Measurements from ENCODE around the gene GPR146.
"Not testable (repeated sequence)": the region's sequence is repeated elsewhere in the genome, so short reads cannot be mapped to it uniquely, and the experiment has no call there.

GPR146 gene, protein sequence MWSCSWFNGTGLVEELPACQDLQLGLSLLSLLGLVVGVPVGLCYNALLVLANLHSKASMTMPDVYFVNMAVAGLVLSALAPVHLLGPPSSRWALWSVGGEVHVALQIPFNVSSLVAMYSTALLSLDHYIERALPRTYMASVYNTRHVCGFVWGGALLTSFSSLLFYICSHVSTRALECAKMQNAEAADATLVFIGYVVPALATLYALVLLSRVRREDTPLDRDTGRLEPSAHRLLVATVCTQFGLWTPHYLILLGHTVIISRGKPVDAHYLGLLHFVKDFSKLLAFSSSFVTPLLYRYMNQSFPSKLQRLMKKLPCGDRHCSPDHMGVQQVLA

DNA sequence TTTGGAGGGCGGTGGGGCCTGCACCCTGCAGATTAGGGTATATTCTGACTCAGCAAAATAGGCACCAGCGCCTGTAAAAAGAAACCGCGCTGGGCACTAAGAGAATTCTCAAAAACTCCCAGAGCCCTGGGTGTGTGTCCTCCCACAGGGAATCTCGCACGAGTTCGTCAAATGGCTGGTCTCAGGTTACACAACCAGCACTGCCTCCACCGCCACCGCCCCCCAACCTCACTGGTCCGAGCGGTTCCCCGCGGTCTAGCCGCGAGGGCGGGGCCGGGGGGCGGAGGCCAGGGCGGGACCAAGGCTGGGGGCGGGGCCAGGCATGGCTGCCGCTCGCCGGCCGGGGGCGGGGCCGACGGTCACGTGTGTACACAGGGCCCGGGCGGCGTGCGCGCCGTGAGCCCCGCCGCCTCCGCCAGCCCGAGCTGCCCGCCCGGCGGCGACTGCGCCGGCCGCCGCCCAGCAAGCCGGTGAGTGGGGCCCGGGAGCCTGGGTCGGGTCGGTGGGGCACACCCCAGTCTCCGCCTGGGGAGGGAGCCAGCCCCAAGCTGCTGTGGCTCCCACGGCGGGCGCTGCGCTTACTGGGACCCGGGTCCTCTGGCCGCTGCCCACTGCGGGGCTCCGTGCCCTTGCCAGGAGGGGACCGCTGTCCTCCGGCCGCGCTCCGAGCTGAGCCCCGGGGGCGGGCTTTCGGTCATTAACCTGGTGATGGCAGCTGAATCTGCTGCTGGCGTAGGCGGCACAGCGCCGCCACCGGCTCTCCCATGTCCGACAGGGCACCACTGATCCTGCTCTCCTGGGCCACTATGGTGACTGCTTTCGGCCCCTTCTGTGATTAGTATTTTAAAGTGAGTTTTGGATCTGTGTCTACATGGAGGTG lies at the start of gene GPR146:
TSS of gene GPR146 (plus strand) at position 358 of the 880 bp plus-strand sequence. CDS start 12,970 bp downstream, outside the sequence.
- DNase-seq (ENCODE audit: low read depth, low spot score), result no peak

DNA sequence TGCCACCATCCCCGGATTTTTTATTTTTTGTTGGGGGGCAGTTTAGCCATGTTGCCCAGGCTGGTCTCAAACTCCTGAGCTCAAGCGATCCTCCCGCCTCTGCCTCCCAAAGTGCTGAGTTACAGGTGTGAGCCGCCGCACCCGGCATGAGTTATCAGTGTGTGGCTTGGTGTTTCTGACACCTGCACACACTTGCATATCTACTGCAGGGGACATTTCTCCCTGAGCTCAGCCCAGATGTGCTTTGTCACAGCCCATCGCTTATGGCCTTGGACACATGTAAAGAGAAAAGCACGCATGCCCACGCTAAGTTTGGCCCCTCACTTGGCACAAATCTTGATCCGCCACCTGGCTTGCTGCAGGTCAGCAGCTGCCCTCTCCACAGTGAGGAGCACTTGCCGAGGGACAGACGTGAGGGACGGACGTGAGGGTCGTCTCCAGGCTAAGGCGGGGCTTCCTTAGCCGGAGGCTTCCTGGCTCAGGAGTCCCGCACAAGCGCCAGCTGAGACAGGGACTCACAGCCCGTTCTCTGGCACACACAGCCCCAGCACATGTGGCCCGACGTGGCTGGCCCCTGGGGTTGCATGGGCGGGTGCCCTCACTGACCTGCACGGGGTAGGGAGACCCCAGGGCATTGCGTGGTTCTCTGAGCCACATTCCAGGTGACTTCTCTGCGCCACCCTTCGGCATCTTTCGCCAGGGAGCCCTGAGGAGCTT lies 49.6 kb upstream of the GPR146 start:
- DNase-seq (ENCODE audit: low read depth, low spot score), result no peak

DNA sequence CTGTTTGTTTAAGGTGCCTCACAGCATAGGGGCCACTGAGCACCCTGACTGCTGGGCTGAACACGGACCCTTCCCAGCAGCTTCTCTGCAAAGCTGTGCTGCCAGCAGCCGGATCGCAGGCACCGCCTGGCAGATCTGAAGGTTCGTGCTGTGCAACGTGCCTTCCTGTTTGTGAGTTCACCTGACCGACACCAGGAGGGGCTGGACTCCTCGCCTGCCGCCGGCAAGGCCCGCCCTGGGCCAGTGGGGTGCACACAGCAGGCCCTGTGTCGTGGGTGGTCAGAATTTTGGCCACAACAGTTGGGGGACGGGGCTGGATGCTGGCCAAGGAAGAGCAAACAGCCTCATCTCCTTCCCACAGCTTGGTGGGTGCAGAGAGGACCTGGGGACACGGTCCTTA lies 48.8 kb upstream of the GPR146 start:
- DNase-seq (ENCODE audit: low read depth, low spot score), result no peak

DNA sequence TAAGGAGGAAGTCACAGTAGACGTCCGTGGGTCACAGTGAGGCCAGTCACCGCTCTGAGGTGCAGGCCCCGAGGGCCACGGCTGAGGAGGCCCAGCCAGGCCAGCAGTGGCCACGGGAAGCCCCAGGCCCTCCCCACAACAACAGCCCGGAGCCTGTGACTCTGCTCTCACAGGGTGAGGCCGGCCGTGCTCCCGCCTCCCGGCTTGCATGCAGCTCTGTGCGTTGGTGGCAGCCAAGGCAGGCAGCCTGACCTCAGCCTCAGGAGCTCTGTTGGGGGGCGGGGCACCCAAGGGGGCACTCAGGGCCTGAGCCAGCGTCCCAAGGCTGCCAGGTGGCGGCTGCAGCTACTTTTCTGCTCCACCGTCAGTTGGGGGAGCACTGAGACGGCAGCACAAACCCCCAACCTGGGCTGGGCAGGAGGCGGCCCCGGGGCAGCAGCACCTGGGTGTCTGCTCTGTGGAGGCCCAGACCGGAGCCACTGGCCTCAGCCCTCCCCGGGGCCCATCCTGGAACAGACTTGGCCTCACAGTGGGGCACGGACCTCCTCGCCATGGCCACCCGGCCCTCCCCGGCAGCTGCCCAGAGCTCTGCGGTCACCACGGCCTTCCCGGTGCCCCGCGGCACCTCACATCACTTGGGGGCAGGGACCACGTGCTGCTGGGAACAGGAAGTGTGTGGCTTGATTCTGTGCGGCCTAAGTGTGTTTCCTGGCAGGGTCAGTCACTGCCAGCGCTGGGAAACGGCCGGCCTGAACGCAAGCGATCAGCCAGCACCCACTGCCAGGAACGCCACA lies 48.1 kb upstream of the GPR146 start:
- DNase-seq (ENCODE audit: low read depth, low spot score), result no peak

DNA sequence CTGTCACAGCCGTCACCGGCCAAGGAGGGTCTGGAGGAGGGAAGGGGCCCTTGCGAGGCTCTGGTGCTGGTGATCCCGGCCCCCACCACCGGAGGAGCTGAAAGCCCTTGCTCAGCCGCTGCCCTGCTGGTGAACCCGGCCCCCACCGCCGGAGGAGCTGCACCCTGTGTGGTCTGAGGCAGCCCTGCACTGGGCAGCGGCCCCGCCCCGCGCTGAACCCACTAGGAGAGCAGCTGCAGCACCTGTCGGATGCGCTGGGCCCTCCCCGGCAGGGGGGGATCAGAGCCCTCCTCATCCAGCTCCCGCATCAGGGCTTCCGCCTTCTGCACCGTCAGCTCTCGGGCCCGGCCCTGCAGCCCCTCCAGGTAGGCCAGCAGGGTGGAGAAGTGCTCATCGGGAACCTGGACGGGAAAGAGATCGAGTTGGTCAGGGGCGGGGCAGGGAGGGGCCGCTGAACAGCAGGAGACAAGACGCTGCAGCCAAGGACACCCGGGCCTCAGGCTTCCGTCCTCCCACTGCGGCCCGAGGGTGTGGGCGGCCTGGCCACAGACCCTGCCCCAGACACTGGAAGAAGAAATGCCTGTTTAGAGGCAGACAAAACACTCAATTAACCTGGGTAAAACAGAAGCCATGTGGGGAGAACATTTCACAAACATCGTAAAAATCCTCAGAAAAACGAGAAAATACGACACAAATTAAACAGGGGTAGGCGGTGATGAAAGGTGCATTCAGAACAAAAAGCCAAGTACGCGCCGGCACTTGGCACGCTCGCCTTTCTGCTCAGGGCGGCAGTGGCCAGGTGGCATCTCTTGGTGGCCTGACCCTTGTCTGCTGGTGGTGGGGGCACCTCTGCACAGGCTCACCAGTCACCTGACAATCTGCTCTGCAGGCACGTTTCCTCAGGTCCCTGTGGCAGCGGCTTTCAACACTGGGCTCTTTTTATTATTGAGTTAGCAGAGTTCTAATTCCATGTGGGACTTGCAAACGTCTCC lies 46.6 kb upstream of the GPR146 start:
- no peak for DNase-seq (ENCODE audit: low read depth, low spot score)

DNA sequence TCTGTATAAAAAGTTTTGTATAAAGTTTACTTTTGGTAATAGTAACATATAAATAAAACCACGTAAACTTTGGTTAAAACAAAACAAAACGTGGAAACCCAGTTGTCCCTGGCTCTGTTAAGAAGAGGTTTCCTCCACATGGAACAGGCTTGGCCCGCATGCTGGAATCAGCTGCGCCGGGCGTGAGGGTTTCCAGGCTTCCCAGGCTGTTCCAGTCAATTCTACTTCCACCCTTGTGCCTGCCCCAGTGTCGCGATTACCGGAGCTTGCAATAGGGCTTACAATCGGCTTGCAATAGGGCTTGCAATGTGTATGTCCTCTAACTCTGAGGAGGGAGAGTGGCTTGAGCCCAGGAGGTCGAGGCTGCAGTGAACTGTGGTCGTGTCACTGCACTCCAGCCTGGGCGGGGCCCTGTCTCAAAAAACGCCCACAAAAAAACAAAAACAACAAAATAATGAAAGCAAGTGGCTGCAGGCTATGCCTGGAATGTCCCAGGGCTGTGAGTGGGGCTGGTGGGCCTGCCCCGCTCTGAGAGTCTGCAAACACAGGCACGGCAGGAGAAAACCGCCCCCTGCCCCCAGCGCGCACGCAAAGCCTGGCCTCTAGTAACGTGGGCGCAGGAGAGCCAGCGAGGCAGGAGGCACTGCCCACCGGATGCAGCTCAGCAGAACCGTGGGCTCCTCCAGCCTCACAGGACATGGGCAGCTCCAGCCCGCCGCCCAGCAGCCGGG lies 45.0 kb upstream of the GPR146 start:
- no peak for DNase-seq (ENCODE audit: low read depth, low spot score)

DNA sequence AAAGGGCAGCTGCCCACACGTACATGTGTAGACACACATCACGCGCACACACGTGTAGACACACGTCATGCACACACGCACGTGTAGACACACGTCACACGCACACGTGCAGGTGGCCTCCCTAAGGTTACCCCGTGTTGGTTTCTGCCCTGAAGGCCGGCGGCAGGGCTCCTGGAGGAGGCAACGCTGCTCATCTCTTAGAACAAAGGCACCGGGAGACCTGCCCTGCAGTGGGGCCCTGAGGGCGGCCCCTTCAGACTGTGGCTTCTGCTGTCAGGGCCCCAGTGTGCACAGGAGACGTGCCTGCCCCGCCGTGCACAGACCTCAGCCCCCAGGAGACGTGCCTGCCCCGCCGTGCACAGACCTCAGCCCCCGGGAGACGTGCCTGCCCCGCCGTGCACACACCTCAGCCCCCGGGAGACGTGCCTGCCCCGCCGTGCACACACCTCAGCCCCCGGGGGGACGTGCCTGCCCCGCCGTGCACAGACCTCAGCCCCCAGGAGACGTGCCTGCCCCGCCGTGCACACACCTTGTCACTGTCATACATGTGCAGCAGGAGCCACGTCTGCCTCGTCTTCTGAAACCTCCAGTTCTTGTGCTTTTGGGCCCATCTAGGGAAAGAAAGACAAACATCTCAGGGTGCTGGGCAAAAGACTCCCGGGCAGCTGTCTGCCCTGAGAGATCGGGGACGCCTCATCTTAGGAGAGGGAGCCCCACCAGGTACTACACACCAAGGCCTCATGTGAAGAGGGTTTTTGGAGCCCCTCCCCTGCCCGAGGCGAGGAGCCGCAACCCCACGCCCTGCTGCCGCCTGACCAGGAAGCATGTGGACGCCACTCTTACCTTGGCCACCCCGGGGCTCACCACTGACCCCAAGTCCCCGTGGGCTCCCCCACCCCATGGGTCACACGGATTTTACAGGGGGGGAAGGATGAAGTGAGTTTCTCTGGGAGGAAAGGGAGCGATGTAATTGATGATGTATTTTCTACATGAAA lies 44.1 kb upstream of the GPR146 start:
- DNase-seq (ENCODE audit: low read depth, low spot score), result no peak

DNA sequence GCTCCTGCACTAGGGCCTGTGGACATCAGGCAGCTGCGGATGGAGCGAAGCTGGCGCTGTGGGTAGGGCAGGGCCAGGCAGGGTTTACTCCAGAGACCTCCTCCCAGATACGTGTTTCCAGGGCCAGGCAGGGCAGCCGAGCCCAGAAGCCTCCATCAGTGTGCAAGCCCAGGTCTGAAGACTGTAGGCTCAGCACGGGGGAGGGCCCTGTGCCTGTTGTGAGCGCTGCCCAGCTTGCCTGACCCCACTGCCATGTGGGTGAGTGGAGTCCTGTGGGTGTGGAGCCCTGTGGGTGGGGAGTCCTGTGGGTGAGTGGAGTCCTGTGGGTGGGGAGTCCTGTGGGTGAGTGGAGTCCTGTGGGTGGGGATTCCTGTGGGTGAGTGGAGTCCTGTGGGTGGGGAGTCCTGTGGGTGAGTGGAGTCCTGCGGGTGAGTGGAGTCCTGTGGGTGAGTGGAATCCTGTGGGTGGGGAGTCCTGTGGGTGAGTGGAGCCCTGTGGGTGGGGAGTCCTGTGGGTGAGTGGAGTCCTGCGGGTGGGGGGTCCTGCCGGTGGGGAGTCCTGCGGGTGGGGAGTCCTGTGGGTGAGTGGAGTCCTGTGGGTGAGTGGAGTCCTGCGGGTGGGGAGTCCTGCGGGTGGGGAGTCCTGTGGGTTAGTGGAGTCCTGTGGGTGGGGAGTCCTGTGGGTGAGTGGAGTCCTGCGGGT lies 43.1 kb upstream of the GPR146 start:
- not testable (repeated sequence) for DNase-seq (ENCODE audit: low read depth, low spot score)

DNA sequence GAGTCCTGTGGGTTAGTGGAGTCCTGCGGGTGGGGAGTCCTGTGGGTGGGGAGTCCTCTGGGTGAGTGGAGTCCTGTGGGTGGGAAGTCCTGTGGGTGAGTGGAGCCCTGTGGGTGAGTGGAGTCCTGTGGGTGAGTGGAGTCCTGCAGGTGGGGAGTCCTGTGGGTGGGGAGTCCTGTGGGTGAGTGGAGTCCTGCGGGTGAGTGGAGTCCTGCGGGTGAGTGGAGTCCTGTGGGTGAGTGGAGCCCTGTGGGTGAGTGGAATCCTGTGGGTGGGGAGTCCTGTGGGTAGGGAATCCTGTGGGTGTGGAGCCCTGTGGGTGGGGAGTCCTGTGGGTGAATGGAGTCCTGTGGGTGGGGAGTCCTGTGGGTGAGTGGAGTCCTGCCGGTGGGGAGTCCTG lies 42.3 kb upstream of the GPR146 start:
- not testable (repeated sequence) for DNase-seq (ENCODE audit: low read depth, low spot score)

DNA sequence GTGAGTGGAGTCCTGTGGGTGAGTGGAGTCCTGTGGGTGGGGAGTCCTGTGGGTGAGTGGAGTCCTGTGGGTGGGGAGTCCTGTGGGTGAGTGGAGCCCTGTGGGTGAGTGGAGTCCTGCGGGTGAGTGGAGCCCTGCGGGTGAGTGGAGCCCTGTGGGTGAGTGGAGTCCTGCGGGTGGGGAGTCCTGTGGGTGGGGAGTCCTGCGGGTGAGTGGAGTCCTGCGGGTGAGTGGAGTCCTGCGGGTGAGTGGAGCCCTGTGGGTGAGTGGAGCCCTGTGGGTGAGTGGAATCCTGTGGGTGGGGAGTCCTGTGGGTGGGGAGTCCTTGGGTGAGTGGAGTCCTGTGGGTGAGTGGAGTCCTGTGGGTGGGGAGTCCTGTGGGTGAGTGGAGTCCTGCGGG lies 41.9 kb upstream of the GPR146 start:
- not testable (repeated sequence) for DNase-seq (ENCODE audit: low read depth, low spot score)

DNA sequence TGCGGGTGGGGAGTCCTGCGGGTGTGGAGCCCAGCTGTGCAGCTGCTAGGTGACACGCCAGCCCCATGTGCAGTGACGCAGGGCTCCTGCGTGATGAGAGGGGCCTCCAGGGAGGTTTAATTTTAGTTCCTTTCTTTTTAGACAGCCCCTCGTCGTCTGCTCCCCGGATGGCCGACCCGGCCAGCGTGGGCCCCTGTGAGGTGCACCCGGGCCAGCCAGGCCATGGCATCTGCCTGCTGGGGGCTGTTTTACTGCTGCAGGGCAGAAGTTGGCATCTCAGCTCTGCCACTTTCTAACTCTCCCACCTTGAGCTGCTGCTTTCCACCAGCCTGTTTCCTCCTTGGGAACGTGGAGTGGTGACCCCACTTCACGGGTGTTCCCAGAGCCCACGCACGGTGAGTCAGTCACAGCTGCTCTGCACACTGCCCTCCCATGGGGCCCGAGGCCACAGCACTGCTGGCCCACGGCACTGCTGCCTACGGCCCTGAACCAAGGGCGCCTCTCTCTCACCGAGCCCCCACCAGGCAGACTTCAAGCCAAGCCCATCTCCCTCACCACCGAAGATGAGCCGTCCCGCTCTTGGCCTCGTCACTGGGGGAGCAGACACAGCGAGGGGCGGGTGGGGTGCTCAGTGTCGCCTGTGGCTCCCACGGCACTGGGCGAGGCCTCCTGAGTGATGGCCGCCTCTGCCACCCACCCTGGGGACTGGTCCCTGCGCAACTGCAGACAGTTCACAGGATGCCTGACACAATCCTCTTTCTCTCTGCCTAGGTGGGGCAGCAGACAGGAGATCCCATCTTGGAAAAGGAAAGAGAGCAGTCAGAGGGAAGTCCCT lies 40.1 kb upstream of the GPR146 start:
- DNase-seq (ENCODE audit: low read depth, low spot score), result no peak

DNA sequence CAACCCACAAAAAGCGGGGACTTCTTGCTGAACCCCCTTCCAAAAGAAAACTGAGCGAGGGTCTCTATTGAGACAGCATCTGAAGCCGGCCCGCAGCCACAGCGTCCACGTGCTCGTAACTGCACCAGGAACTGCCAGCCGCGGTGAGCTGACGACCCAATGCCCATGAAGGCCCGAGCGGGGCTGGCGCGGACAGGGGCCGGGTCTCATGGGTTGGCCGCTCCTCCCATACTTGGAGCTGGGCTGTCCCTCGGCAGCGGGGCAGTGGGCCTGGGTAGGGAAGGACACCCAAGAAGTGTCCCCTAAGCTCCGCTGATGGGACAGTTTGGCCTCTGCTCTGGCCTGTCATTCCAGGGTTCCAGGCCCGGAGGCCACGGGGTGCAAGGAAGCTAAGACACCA lies 39.0 kb upstream of the GPR146 start:
- no peak for DNase-seq (ENCODE audit: low read depth, low spot score)

DNA sequence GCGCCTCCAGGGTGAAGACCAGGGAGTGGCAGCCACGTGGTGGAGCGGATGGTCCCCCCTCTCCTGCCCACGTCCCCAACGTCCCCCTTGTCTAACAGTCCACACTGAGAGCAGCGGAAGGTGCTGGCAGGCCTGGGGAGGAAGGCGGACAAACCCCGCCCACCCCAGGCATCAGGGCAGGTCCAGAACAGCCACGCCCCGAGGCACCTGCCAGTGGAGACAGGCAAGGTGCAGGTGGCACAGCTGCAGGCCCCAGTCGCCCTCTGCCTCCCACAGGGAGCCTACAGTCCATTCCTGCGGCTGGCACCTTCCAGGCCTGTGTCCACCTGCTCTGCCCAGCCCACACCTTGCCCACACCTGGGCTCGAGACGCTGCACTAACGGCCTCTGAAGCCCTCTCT lies 36.4 kb upstream of the GPR146 start:
- no peak for DNase-seq (ENCODE audit: low read depth, low spot score)

DNA sequence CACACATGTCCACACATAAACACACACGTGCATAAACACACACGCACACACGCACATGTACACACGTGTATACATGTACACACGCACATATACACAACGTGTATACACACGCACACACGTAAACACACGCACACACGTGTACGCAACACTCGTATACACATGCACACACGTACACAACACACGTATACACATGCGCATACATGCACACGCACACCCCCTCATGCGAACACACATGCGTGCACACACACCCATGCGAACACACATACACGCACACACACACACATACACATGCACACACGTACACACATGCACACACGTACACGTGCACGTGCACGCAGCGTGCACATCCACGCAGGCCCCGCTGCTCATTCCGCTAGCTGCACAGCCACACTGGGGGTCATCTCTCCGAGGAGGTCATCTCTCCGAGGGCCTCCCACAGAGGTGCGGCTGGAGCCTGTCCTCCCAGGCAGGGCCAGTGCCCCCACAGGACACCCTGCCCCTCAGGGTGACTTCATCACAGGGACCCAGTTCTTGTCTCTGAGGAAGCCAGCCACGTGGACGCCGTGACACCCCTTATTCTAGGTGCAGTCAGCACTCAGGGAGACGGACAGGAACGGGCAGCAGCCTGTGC lies 35.5 kb upstream of the GPR146 start:
- no peak for DNase-seq (ENCODE audit: low read depth, low spot score)

DNA sequence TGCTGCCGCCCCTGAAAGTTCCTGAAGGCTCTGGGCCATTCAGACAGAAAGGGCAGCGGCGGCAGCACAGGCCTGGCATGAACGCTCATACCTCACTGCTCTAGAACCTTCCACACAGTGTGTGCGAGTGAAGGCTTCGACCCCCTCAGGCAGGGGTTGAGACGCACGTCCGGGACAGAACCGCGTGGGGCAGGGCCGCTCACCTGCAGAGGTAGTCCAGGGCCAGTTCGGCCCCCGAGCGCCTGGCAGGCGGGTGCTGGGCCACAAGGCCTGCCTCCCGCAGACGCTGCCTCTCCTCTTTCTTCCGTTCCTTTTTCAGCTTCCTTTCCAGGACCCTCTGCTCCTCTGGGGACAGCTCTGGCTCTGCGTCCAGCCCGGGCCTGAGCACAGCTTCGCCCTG lies 34.6 kb upstream of the GPR146 start:
- no peak for DNase-seq (ENCODE audit: low read depth, low spot score)

DNA sequence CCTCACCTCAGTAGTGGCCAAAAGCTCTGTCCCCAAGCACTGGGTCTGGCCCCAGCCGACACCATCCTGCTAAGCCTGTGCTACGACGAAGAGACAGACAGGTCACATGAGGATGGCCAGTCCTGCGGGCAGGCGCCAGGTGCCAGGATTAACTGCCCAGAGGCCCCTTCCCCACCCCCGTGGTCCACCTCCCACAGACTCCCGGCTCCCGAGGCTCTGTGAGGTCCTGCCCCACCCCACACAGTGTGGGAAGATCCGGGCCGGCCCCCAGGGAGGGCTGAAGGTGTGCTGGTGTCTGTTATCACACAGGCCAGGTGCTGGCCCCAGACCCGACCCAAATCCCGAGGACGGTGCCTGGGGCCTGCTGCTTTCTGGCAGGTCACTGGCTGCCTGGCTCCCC lies 34.1 kb upstream of the GPR146 start:
- no peak for DNase-seq (ENCODE audit: low read depth, low spot score)
